Vagina (tissue), 2 donors: Measurements from ENCODE around the gene HACD2.

Source experiments
- POLR2A ChIP-seq, 2 donors: fragments of 450-650 bp; IDR thresholded peaks; one replicate each; pipeline ENCODE4 v1.6.1; 2017; ENCODE audit warnings: antibody characterized with exemption in 2 of 2, mild to moderate bottlenecking in 2 of 2, moderate library complexity in 2 of 2
- TF ChIP-seq, protein P1 (sequence below), 3 experiments: fragments of 450-650 bp in 2 of 3; fragments of 200-600 bp in 1 of 3; sonication (generic) in 1 of 3; IDR thresholded peaks; one replicate each; pipeline ENCODE4 v1.5.1; 2017 to 2019; ENCODE audit warnings: antibody characterized with exemption in 3 of 3, mild to moderate bottlenecking in 2 of 3, moderate library complexity in 2 of 3

DNA sequence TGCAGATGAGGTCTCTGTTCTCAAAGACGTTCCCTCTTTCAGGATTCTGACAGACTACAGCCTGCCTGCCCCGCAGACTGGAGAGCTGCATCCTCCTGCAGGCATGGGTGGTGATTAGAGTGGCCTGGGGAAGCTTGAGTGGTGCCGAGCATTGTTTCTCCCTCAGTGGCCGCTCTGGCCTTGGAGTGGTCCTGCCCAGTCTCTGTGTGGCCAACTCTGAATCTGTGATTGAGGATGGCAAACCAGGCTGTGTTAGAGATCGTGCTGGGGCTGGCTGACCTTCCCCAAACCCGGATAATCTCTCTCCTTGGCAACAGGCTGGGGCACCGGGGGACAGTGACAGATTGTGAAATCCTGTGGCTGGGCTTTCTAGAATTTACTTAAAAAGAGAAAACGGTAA lies 125.0 kb downstream of the HACD2 start:
- TF ChIP-seq, protein P1, sequence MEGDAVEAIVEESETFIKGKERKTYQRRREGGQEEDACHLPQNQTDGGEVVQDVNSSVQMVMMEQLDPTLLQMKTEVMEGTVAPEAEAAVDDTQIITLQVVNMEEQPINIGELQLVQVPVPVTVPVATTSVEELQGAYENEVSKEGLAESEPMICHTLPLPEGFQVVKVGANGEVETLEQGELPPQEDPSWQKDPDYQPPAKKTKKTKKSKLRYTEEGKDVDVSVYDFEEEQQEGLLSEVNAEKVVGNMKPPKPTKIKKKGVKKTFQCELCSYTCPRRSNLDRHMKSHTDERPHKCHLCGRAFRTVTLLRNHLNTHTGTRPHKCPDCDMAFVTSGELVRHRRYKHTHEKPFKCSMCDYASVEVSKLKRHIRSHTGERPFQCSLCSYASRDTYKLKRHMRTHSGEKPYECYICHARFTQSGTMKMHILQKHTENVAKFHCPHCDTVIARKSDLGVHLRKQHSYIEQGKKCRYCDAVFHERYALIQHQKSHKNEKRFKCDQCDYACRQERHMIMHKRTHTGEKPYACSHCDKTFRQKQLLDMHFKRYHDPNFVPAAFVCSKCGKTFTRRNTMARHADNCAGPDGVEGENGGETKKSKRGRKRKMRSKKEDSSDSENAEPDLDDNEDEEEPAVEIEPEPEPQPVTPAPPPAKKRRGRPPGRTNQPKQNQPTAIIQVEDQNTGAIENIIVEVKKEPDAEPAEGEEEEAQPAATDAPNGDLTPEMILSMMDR (IDR thresholded peaks at IDR 0.05) = no peak
- TF ChIP-seq POLR2A (IDR thresholded peaks at IDR 0.05) = no peak
